Uterine smooth muscle cell (primary cell): Measurements from ENCODE around the gene PSMA7. TPM values are rescaled to one million over a fixed set of nuclear protein-coding genes. Genes with fewer than 3 reads are reported as not detected.

ENCODE experiments used
- total RNA-seq: library from RNA; depleted of rRNA; stranded (reverse); fragments of >200 nt; gene quantifications from 2 replicates; pipeline ENCODE4 v1.2.3, GENCODE V29; 2014

The PSMA7 gene
- 356 and 601 TPM in 2 replicates for total RNA-seq

DNA sequence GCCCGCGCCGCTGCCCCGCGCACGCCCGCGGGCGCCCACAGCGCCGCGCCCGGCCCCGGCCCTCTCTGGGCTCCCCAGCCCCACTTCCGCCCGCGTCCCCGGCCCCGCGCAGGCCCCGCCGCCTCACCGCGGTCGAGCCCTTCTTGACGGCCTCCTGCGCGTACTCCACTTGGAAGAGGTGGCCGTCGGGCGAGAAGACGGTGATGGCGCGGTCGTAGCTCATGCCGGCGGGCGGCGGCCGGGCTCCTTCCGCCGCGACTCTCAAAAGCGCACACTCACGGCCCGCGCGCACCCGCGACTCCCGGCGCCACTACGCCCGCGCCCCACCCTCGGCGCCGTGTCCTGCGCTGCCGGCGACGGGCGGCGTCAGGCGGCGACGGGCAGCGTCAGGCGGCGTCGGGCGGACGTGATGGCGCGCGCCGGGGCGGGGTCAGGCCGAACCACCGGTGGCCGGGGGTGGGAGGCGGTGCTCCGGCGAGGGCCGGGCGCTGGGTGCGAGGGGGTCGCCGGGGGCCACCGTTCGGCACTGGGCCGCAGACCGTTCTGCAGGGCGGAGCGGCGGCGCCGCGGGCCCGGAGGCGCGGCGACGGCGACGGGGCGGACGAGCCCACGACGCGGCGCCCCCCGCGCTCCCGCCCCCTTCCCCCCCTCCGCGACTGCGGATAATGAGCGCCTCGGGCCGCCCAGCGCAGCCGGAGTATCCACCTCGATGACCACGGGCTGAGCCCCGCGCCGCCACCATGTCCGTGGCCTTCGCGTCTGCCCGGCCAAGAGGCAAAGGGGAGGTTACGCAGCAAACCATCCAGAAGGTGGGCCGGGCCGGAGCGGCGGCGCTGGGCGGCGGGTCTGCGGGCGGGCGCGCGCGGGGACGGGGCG lies at the start of gene PSMA7, which contains the start of gene SS18L1:
Gene PSMA7 (minus strand): TSS at position 314 of the 876 bp plus-strand sequence. CDS start 91 bp downstream, at position 223.
Gene SS18L1 (plus strand): TSS at position 689 of the 876 bp plus-strand sequence. CDS start 52 bp downstream, at position 741.

DNA sequence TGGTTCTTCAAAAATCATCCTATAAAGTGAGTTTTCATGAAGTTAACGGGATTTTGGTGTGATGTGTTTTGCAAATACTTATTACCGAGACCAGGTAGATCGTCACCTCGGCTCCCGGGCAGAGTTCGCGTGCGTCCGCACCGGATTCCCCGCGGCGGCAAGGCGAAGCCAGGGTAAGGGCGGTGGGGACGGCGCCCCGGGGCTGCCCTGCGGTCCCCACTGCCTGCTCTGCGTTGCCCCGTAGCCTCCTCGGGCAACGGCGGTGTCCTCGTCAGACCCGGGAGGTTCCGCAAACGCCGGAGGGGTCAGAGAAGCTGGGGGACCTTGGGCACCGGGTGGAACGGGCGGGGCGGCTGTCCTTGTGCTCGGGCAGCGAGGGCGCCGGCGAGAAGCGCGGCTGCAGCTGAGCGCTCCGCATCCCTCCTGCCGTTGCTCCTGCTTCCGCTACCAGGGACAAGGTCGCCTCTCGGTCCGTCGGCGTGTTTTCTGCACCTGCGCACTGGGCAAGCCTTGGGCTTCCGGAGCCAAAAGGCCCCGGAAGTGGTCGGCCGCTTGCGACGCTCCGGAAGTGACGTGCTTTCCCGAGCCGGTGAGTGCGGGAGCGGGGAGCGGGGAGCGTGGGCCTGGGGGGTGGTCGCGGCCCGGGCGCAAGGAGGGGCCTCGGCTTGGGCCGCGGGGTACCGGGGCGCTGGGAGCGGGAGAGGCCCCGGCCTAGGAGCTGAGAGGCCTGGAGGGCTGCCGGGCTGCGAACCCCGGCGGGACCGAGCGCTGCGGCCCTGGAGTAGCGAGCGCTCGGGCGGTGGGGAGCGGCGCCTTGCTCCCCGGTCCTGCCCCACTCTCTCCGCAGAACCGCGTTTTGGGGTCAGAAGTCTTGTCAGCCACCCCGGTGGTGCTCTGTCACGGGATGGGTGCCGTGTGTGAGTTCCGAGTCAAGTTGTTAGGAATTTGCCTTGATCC lies 39.6 kb upstream of the PSMA7 start, which contains the start of gene MTG2:
Gene MTG2 (plus strand): TSS at position 560 of the 957 bp plus-strand sequence. CDS start 10,393 bp downstream, outside the sequence.

DNA sequence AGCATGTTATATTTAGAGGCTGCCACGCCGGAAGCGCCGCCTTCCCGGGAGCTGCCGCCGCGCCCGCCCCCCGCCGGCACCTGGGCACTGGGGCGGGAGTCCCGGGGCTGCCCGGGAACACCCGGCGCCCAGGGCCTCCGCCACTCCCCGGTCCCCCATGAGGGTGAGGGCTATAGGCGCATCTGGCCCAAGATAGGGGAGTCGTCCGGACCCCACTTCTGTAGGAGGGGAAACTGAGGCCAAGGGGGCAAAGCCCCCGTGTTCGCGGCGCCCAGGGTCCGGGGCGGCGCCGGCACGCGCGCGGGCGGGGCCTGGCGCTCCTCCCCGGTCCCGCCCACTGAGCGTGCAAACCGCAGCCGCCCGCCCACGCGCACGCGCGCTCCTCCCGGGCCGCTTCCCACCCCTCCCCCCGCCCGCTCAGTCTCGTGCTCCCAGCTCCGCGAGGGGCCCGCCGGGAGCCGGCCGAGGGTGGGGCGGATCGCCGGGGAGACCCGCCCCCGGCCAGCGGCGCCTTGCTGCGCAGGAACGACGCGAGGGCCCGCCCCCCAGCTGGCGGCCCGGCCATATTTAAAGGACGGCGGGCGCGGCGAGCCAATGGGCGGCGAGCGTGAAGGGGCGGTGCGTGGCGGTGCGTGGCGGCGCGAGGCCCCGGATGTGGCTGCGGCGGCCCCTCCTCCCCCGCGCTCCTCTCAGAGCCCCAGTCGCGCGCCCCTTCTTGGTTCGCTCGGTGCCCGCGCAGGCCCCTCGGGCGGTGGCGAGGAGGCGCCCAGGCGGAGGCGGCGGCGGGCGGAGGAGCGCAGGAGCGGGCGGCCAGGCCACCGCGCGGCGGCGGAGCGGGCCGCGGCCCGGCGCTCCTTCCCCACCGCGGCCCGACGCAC lies 21.2 kb downstream of the PSMA7 start, which contains the start of gene LSM14B:
Gene LSM14B (plus strand): TSS at position 700 of the 878 bp plus-strand sequence. CDS start 192 bp downstream, outside the sequence.

Other genes with a start within 250 kb of the PSMA7 start
- gene TAF4, start 77.5 kb downstream of the PSMA7 start, total RNA-seq: 4.4 and 4.6 TPM in 2 replicates
- gene LSM14B, start 20.9 kb downstream of the PSMA7 start, total RNA-seq: 54.5 and 56.3 TPM in 2 replicates
- 10.8 and 10.9 TPM in 2 replicates for gene SS18L1, start 375 bp upstream of the PSMA7 start, total RNA-seq
- 20.9 and 25.7 TPM in 2 replicates for gene MTG2, start 39.6 kb upstream of the PSMA7 start, total RNA-seq
- gene HRH3, start 76.9 kb upstream of the PSMA7 start, total RNA-seq: not detected in 2 replicates
- gene OSBPL2, start 95.1 kb upstream of the PSMA7 start, total RNA-seq: 23.0 and 32.7 TPM in 2 replicates
- 86.4 and 138 TPM in 2 replicates for gene ADRM1, start 159.6 kb upstream of the PSMA7 start, total RNA-seq
- gene LAMA5, start 223.9 kb upstream of the PSMA7 start, total RNA-seq: 25.2 and 68.2 TPM in 2 replicates
- 759 and 996 TPM in 2 replicates for gene RPS21, start 243.7 kb upstream of the PSMA7 start, total RNA-seq